DMS114 treated with DMSO at 0.1 percent for 48 hours (cell line): ENCODE results near the gene ERICH4.
"Not testable (repeated sequence)": the region's sequence is repeated elsewhere in the genome, so short reads cannot be mapped to it uniquely, and the experiment has no call there.

Experiments
- DNase-seq: peaks from one replicate; lab custom pipeline; 2025; ENCODE audit not compliant: unreplicated experiment; lab: John Stamatoyannopoulos, UW

ERICH4 gene

DNA sequence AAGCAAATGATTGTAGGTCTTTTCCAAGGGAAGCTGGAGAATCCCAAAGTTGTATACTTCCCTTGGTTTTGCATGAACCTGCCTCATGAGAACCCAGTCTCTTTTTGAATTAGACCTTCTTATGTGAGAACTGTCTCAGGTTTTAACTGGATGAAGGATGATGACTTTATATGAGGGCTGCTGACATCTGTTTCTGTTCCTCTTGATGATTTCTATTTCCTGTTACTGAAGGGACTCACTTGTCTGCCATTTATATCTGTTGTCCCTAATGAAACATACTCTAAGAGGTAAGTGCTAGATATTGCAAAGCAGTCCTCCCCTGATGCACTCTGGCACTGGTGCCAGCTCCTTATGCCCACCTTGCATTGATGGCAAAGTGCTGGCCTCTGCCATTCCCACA lies 33.6 kb downstream of the ERICH4 start:
- DNase-seq: no peak

DNA sequence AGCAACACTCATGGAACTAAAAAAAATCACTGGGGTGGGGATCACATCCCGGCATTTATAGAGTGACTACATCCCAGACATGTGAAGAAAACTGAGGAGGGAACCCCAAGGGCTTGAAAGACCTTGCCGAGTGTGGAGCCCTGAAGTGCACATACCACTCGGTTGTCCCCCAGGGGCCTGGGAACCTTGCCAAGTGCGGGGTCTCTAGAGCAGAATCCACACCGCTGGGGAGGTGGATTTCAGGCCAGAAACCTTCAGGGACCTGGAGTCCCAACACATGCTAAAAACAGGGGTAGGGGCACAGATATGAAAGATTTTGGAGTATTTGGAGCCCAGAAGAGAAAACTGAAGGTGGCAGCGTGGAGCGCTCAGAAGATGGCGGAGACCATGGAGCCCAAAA lies 35.2 kb downstream of the ERICH4 start:
- DNase-seq: no peak

DNA sequence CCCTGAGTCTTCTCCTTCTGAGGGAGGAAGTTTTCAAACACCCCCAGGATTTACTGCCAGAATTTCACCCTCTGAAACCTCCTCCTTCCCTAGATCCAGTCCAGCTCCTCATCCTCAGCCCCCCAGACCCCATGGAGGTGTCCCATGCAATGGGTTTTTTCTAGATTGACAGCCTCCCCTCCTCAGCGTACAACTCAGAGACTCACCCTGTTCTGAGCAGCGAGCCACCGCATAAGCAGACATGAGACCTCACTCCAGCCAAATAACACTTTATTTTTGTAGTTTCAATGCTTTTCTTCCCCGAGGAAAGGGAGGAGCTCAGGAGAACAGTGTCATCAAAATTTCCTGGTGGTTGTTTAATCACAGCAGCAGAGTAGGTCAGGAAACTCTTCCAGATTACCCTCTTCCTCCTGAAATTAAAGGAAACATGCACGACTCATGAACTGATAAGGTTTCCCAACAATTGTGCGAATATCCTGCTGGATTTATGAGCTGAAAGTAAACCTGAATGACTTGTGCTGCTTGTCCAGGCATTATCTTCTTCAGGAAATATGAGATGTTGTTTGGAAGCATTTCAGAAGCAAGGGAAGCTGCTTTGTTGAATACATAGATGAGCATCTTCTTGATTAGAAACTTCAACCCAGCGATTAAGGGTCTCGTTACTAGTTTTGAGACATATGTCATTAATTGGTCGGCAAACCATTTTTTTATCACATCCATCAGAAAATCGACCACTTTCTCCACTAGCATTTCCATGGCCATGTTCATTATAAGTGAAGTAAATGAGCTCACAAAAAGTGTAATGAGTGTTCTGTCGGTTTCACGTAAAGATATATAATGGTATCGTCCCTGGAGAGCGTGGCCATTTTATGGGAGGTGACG lies 36.2 kb downstream of the ERICH4 start:
- no peak for DNase-seq

DNA sequence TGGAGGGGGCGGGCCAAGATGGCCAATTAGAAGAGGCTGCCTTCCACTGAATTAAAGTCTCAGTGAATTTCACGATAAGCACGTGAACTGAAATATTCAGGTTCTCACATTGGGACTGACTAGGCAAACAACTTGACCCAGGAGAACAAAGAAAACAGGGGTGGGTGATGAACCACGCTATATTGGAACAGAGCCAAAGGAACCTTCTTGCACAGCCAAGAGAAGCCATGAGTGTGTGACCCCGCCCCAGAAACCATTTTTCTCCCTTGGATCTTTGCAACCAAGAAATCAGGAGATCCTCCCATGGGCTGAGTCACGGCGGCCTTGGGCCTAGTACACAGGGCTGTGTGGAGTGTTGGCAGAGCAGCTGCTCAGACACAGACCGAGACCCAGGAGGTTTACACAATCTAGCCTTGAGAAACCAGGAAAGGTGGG lies 36.8 kb downstream of the ERICH4 start:
- DNase-seq: no peak

DNA sequence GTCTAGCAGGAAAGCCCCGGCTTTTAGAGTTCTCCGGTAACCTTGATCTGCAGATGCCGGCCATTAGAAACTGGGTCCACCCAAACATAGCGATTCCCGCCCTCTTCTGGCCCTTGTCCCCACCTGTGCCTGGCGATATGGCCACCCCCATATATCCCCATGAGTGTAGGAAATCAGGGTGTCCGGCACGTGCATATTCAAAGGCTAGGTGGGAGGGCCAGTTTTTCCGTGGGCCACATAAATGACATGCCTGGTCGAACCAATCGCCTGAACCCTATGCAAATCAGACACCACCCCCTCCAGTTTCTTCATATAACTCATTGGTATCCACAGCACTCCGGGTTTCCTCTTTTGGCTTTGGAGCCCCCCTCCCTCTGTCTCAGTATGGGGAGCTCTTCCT lies 37.4 kb downstream of the ERICH4 start:
- no peak for DNase-seq

DNA sequence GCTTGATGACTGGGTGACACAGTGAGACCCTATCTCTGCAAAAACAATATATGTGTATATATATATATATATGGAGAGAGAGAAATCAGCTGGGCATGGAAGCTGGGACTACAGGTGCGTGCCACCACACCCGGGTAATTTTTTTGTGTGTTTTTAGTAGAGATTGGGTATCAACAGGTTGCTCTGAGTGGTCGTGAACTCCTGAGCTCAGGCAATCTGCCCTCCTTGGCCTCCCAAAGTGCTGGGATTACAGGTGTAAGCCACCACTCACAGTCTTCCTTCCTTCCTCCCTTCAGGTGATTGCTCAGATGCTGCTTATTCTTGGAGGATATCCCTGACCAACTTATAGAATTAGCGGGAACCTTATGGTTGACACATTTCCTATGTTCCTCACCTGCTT lies 41.9 kb downstream of the ERICH4 start:
- no peak for DNase-seq

DNA sequence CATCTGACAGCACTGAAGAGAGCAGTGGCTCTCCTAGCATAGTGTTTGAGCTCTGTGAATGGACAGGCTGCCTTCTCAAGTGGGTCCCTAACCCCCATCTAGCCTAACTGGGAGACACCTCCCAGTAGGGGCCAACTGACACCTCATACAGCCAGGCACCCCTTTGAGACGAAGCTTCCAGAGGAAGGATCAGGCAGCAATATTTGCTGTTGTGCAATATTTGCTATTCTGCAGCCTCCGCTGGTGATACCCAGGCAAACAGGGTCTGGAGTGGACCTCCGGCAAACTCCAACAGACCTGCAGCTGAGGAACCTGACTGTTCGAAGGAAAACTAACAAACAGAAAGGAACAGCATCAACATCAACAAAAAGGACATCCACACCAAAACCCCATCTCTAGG lies 44.0 kb downstream of the ERICH4 start:
- not testable (repeated sequence) for DNase-seq

DNA sequence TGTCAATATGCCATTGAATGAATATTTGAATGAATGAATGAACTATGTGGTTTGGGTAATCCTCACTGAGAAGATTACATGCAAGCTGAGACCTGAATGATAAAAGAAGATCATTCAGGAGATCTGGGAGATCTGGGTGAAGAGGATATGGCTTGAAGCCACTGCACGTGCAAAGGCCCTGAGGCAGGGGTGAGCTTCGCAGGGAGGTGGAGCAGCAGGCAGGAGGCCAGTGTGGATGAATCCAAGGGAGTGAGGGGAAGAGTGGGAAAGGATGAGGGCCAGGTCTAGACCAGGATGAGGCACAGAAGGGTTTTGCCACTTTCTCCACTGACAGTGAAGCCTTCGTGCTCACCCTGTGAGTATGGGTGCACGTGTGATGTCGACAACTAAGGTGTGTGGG lies 49.9 kb downstream of the ERICH4 start:
- no peak for DNase-seq
